SK-N-SH (cell line): ENCODE measurements around the gene CUX1. TPM values are rescaled to one million over a fixed set of nuclear protein-coding genes. Genes with fewer than 3 reads are reported as not detected.

Experiments
- CTCF ChIA-PET: fragments of 300-600, 350-600 bp; formaldehyde crosslinking; extraction: SDS; loops from one replicate; lab custom pipeline; 2021; lab: Yijun Ruan, JAX
- POLR2A ChIA-PET: fragments of 350-600 bp; sonication (Branson Sonifier 250); formaldehyde crosslinking; extraction: SDS; loops from one replicate; lab custom pipeline; 2020; ENCODE audit warnings: antibody characterized with exemption, inconsistent platforms; lab: Yijun Ruan, JAX
- DNase-seq: peaks from one replicate; pipeline ENCODE4 v3.0.0; 2012
- H2AFZ ChIP-seq: fragments of 200-600 bp; sonication (generic); 2 replicates; pipeline ENCODE4 v1.8.1; 2016; ENCODE audit warnings: antibody characterized with exemption, mild to moderate bottlenecking, low read depth
- H3F3A ChIP-seq: fragments of 200-600 bp; sonication (generic); replicated peaks from 2 replicates; pipeline ENCODE3; 2016; ENCODE audit warnings: antibody characterized with exemption, mild to moderate bottlenecking; ENCODE audit not compliant: insufficient read depth
- H3K27ac ChIP-seq, 2 experiments: fragments of 200-500 bp in 1 of 2; fragments of 200-600 bp in 1 of 2; sonication (Bioruptor generic) in 1 of 2; sonication (generic), shearing (Covaris generic) in 1 of 2; 2 replicates each; pipeline versions ENCODE4 v1.5.1 to v1.6.1; 2014 to 2016; ENCODE audit warnings: low read depth in 2 of 2, inconsistent platforms in 1 of 2, low read length in 1 of 2, mild to moderate bottlenecking in 1 of 2, mixed read lengths in 1 of 2
- H3K27me3 ChIP-seq: fragments of 200-600 bp; sonication (generic), shearing (Covaris generic); 2 replicates; pipeline ENCODE4 v1.6.1; 2016; ENCODE audit warnings: mixed run types; ENCODE audit not compliant: insufficient read depth
- H3K36me3 ChIP-seq, 2 experiments: fragments of 200-500 bp in 1 of 2; fragments of 200-600 bp in 1 of 2; sonication (Bioruptor generic) in 1 of 2; sonication (generic) in 1 of 2; replicated peaks in 1 of 2; 2 replicates each; pipeline versions ENCODE3 to v1.5.1; 2014 to 2016; ENCODE audit warnings: low read length in 1 of 2, mild to moderate bottlenecking in 1 of 2; ENCODE audit not compliant: insufficient read depth in 2 of 2, control insufficient read depth in 1 of 2
- H3K4me1 ChIP-seq, 2 experiments: fragments of 200-500 bp in 1 of 2; fragments of 200-600 bp in 1 of 2; sonication (Bioruptor generic) in 1 of 2; sonication (generic), shearing (Covaris generic) in 1 of 2; 2 replicates each; pipeline versions ENCODE4 v1.5.1 to v1.6.1; 2014 to 2016; ENCODE audit warnings: low read depth in 1 of 2, low read length in 1 of 2, mixed run types in 1 of 2; ENCODE audit not compliant: insufficient read depth in 2 of 2, control insufficient read depth in 1 of 2
- H3K4me2 ChIP-seq: fragments of 200-600 bp; sonication (generic), shearing (Covaris generic); 2 replicates; pipeline ENCODE4 v1.6.1; 2017; ENCODE audit warnings: mixed run types
- H3K4me3 ChIP-seq, 2 experiments: fragments of 200-500 bp in 1 of 2; fragments of 200-600 bp in 1 of 2; sonication (Bioruptor generic) in 1 of 2; sonication (generic), shearing (Covaris generic) in 1 of 2; 2 replicates each; pipeline versions ENCODE4 v1.5.1 to v1.8.1; 2014 to 2016; ENCODE audit warnings: low read depth in 2 of 2, inconsistent platforms in 1 of 2, low read length in 1 of 2, mild to moderate bottlenecking in 1 of 2, mixed read lengths in 1 of 2, moderate library complexity in 1 of 2
- H3K79me2 ChIP-seq: fragments of 200-600 bp; sonication (generic); 2 replicates; pipeline ENCODE4 v1.8.1; 2017; ENCODE audit warnings: mild to moderate bottlenecking; ENCODE audit not compliant: insufficient read depth
- H3K9ac ChIP-seq: fragments of 200-600 bp; sonication (generic); 2 replicates; pipeline ENCODE4 v1.6.1; 2017; ENCODE audit warnings: mixed run types
- H3K9me2 ChIP-seq: fragments of 200-600 bp; sonication (generic); 2 replicates; pipeline ENCODE4 v1.6.1; 2017; ENCODE audit warnings: mixed run types
- H3K9me3 ChIP-seq: fragments of 200-600 bp; sonication (generic); 2 replicates; pipeline ENCODE4 v1.6.1; 2017; ENCODE audit warnings: mixed run types, mild to moderate bottlenecking, moderate library complexity
- H4K20me1 ChIP-seq: fragments of 200-600 bp; sonication (generic); 2 replicates; pipeline ENCODE4 v1.6.1; 2017; ENCODE audit warnings: mild to moderate bottlenecking, mixed run types; ENCODE audit not compliant: insufficient read depth
- ELF1 ChIP-seq: IDR thresholded peaks from 2 replicates; pipeline ENCODE4 v1.4.0; 2012
- EP300 ChIP-seq, 2 experiments: IDR thresholded peaks; 2 replicates each; pipeline versions ENCODE4 v1.4.0 to v1.6.1; 2012; ENCODE audit warnings: borderline replicate concordance in 1 of 2, low read depth in 1 of 2, low read length in 1 of 2
- FOSL2 ChIP-seq: IDR thresholded peaks from 2 replicates; pipeline ENCODE4 v1.4.0; 2012; ENCODE audit warnings: low read depth, mild to moderate bottlenecking, moderate library complexity, borderline replicate concordance
- FOXJ3 ChIP-seq: sonication (generic); formaldehyde crosslinking; IDR thresholded peaks from 2 replicates; pipeline ENCODE4 v1.5.1; 2020; ENCODE audit warnings: mild to moderate bottlenecking, missing genetic modification reagents
- JUND ChIP-seq: IDR thresholded peaks from 2 replicates; pipeline ENCODE4 v1.4.0; 2012
- MEF2A ChIP-seq: IDR thresholded peaks from 2 replicates; pipeline ENCODE4 v1.4.0; 2012; ENCODE audit warnings: low read depth, borderline replicate concordance
- MXI1 ChIP-seq: IDR thresholded peaks from 2 replicates; pipeline ENCODE4 v1.6.1; 2012; ENCODE audit warnings: mild to moderate bottlenecking, low read depth, low read length, improper control_type of control experiment
- NFIC ChIP-seq: IDR thresholded peaks from 2 replicates; pipeline ENCODE4 v1.4.0; 2012; ENCODE audit warnings: borderline replicate concordance
- NRF1 ChIP-seq: IDR thresholded peaks from 2 replicates; pipeline ENCODE4 v1.6.1; 2012; ENCODE audit warnings: low read depth, mild to moderate bottlenecking, low read length
- RAD21 ChIP-seq: IDR thresholded peaks from 2 replicates; pipeline ENCODE4 v1.6.1; 2012; ENCODE audit warnings: mild to moderate bottlenecking, low read length
- RFX5 ChIP-seq: IDR thresholded peaks from 2 replicates; pipeline ENCODE4 v1.6.1; 2012; ENCODE audit warnings: mild to moderate bottlenecking, improper control_type of control experiment, low read length
- TAF1 ChIP-seq: IDR thresholded peaks from 2 replicates; pipeline ENCODE4 v1.6.1; 2012; ENCODE audit warnings: low read depth, mild to moderate bottlenecking, low read length, moderate library complexity, borderline replicate concordance
- TCF12 ChIP-seq: IDR thresholded peaks from 2 replicates; pipeline ENCODE4 v1.4.0; 2012
- USF1 ChIP-seq: IDR thresholded peaks from 2 replicates; pipeline ENCODE4 v1.4.0; 2012; ENCODE audit warnings: low read depth, borderline replicate concordance
- WGBS: methylation state at CpG from one replicate; pipeline ENCODE4 v1.1.6; 2017; ENCODE audit warnings: low lambda C conversion rate; 5-methylcytosine and 5-hydroxymethylcytosine counted together
- polyA plus RNA-seq, 3 experiments: library from polyadenylated mRNA; depleted of rRNA; stranded (reverse); fragments of >200 nt; gene quantifications; 2 replicates each; pipeline ENCODE4 v1.2.3, GENCODE V29; 2012
- TF ChIP-seq, protein P1 (sequence below): fragments of 150-350 bp; IDR thresholded peaks from 2 replicates; pipeline ENCODE4 v1.6.1; 2016; ENCODE audit warnings: mild to moderate bottlenecking, low read depth, low read length

Gene CUX1
- polyA plus RNA-seq, 1 of the 3 experiments (the other 2 are of a cell fraction) = 68.6 TPM

GRCh38 chr7:102191556-102192379, 374.3 kb downstream of the CUX1 start:
- H2AFZ ChIP-seq = no peak overlapping the region
- H3K9me2 ChIP-seq = no peaks in the 10 kb centered on the region
- 88% methylated on average over 17 of the region's 17 CpGs for WGBS
- no peak overlapping the region for H3K4me3 ChIP-seq
- no peak overlapping the region for H3K9ac ChIP-seq
- no peaks in the 10 kb centered on the region for H3K27me3 ChIP-seq
- no peaks in the 10 kb centered on the region for H3K9me3 ChIP-seq
- H3K36me3 ChIP-seq = peaks cover 28 to 29% of the 10 kb centered on the region in 2 experiments
- no peak overlapping the region for H3K4me2 ChIP-seq
- DNase-seq = no peak
- H3K79me2 ChIP-seq = no peaks in the 10 kb centered on the region
- H3F3A ChIP-seq = peaks cover 3% of the 10 kb centered on the region
- POLR2A ChIA-PET = no interaction called here
- no peaks in the 10 kb centered on the region for H4K20me1 ChIP-seq
- no peak for TF ChIP-seq NFIC
- no peak for TF ChIP-seq TAF1
- TF ChIP-seq RAD21 = no peak
- no peak for TF ChIP-seq USF1
- no peak for TF ChIP-seq NRF1
- TF ChIP-seq EP300 (IDR thresholded peaks at IDR 0.05; ENCODE audit: borderline replicate concordance in 1 of 2, low read depth in 1 of 2, low read length in 1 of 2) = no peak
- no peak for TF ChIP-seq ELF1
- TF ChIP-seq RFX5 = no peak
- no peak overlapping the region for H3K27ac ChIP-seq
- CTCF ChIA-PET = interaction anchor here (1.0 kb wide), 1 partner anchor 294 kb away, joined by 3 read pairs; no protein-coding TSS in a partner anchor
- peaks cover 0 to 13% of the 10 kb centered on the region in 2 experiments; a peak in 1 of 4 replicates for H3K4me1 ChIP-seq

- CTCF ChIA-PET = interaction anchor here (1.0 kb wide), 1 partner anchor 295 kb away, joined by 3 read pairs; no protein-coding TSS in a partner anchor
- no peaks in the 10 kb centered on the region for H3K27me3 ChIP-seq
- DNase-seq = no peak
- WGBS = 99% methylated on average over 3 of the region's 3 CpGs
- POLR2A ChIA-PET = no interaction called here
- TF ChIP-seq, protein P1, sequence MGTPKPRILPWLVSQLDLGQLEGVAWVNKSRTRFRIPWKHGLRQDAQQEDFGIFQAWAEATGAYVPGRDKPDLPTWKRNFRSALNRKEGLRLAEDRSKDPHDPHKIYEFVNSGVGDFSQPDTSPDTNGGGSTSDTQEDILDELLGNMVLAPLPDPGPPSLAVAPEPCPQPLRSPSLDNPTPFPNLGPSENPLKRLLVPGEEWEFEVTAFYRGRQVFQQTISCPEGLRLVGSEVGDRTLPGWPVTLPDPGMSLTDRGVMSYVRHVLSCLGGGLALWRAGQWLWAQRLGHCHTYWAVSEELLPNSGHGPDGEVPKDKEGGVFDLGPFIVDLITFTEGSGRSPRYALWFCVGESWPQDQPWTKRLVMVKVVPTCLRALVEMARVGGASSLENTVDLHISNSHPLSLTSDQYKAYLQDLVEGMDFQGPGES = no peak
- no peak for TF ChIP-seq FOSL2
- no peak for TF ChIP-seq JUND
- TF ChIP-seq RFX5 = no peak
- no peak for TF ChIP-seq TAF1
- no peak for TF ChIP-seq TCF12
- no peak for TF ChIP-seq MEF2A
- no peak for TF ChIP-seq FOXJ3 (CRISPR knock-in tag)
- TF ChIP-seq MXI1 = no peak
- no peak overlapping the region for H3K9ac ChIP-seq
- H2AFZ ChIP-seq = no peak overlapping the region
- H3K27ac ChIP-seq = no peak overlapping the region
- no peaks in the 10 kb centered on the region for H3K79me2 ChIP-seq
- H3K4me1 ChIP-seq = peaks cover 0 to 13% of the 10 kb centered on the region in 2 experiments; a peak in 1 of 4 replicates
- no peak overlapping the region for H3K4me2 ChIP-seq
- H3F3A ChIP-seq = peaks cover 3% of the 10 kb centered on the region
- no peaks in the 10 kb centered on the region for H3K9me3 ChIP-seq
- H4K20me1 ChIP-seq = no peaks in the 10 kb centered on the region
- H3K9me2 ChIP-seq = no peaks in the 10 kb centered on the region
- no peak overlapping the region for H3K4me3 ChIP-seq
- H3K36me3 ChIP-seq = peaks cover 29 to 37% of the 10 kb centered on the region in 2 experiments
These were observed 375.4 kb downstream of the CUX1 start for GRCh38 chr7:102192790-102193189.
